ENCODE data around the gene MBD5.

Gene MBD5

GRCh38 chr2:148162871-148163270 is 142.0 kb downstream of the MBD5 start:
- Histone ChIP-seq H3K36me3 (ENCODE audit: insufficient read depth) (no peaks in the 10 kb centered on the region), H3K27me3 (ENCODE audit: insufficient read depth, low read depth) (no peaks in the 10 kb centered on the region), H3K9ac (no peak overlapping the region), H2AFZ (ENCODE audit: low read depth) (no peak overlapping the region), H3K79me2 (ENCODE audit: insufficient read depth, low read depth) (no peaks in the 10 kb centered on the region), H3K27ac (no peak overlapping the region), H4K20me1 (ENCODE audit: insufficient read depth) (no peaks in the 10 kb centered on the region), H3K4me3 (IDR thresholded peaks at IDR 0.05; ENCODE audit: insufficient read depth, low read depth, low read length) (no peak overlapping the region), H3K4me1 (ENCODE audit: low read depth, poor library complexity, severe bottlenecking) (no peaks in the 10 kb centered on the region), H3K4me2 (no peak overlapping the region)
- TF ChIP-seq, protein P1, sequence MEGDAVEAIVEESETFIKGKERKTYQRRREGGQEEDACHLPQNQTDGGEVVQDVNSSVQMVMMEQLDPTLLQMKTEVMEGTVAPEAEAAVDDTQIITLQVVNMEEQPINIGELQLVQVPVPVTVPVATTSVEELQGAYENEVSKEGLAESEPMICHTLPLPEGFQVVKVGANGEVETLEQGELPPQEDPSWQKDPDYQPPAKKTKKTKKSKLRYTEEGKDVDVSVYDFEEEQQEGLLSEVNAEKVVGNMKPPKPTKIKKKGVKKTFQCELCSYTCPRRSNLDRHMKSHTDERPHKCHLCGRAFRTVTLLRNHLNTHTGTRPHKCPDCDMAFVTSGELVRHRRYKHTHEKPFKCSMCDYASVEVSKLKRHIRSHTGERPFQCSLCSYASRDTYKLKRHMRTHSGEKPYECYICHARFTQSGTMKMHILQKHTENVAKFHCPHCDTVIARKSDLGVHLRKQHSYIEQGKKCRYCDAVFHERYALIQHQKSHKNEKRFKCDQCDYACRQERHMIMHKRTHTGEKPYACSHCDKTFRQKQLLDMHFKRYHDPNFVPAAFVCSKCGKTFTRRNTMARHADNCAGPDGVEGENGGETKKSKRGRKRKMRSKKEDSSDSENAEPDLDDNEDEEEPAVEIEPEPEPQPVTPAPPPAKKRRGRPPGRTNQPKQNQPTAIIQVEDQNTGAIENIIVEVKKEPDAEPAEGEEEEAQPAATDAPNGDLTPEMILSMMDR (conservative IDR thresholded peaks at IDR 0.05; ENCODE audit: low read depth, low read length): no peak

DNA sequence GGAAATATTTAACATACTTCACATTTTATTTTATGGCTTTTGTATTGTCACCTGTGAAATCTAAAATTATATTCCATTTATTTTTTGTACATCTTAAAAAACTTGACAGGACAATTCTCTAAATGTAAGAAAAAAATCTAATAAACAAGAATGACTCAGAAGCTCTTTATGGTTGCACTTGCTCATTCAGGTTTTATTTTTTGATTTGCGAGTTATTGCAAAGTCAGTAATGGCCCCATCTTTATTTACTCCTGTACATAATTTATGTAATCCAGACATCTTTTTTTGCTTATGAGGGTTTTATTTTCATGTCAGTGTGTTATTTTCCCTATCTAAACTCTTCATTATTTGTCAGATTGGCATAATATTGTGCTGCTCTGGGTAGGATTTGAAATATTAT is 145.1 kb downstream of the MBD5 start:
- Histone ChIP-seq H3K4me2 (no peak overlapping the region), H3K4me3 (IDR thresholded peaks at IDR 0.05; ENCODE audit: insufficient read depth, low read depth, low read length) (no peak overlapping the region), H2AFZ (ENCODE audit: low read depth) (no peak overlapping the region), H3K9ac (no peak overlapping the region), H3K27me3 (ENCODE audit: insufficient read depth, low read depth) (no peaks in the 10 kb centered on the region), H4K20me1 (ENCODE audit: insufficient read depth) (no peaks in the 10 kb centered on the region), H3K79me2 (ENCODE audit: insufficient read depth, low read depth) (no peaks in the 10 kb centered on the region), H3K36me3 (ENCODE audit: insufficient read depth) (no peaks in the 10 kb centered on the region), H3K4me1 (ENCODE audit: low read depth, poor library complexity, severe bottlenecking) (no peaks in the 10 kb centered on the region), H3K27ac (no peak overlapping the region)
- TF ChIP-seq, protein P1 (conservative IDR thresholded peaks at IDR 0.05; ENCODE audit: low read depth, low read length): no peak

DNA sequence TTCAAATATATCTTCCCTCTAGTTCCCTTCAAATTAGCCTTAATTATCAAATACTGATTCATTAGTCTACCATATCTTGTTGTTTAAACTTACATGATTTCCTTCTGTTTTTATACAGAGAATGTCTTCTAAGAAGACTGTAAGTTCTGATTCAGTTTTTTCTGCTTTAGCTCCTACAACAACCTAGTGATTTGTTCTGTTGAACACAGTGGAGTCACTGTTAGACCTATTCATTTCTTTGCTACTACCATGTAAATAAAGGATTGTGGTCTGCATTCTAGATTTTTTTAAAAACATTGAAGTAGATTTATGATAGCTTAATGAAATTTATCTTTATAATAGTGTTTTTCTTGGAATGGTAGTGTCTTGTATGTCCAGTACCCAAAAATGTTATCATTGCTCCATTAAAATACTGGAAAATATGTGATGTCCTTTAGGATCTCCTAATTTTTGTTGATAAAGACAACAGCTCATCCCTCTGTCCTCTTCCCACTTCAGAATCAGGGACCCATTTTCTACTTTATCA is 146.4 kb downstream of the MBD5 start:
- Histone ChIP-seq H3K4me1 (ENCODE audit: low read depth, poor library complexity, severe bottlenecking) (no peaks in the 10 kb centered on the region), H2AFZ (ENCODE audit: low read depth) (no peak overlapping the region), H4K20me1 (ENCODE audit: insufficient read depth) (no peaks in the 10 kb centered on the region), H3K27ac (no peak overlapping the region), H3K79me2 (ENCODE audit: insufficient read depth, low read depth) (no peaks in the 10 kb centered on the region), H3K4me2 (no peak overlapping the region), H3K36me3 (ENCODE audit: insufficient read depth) (no peaks in the 10 kb centered on the region), H3K27me3 (ENCODE audit: insufficient read depth, low read depth) (no peaks in the 10 kb centered on the region), H3K4me3 (IDR thresholded peaks at IDR 0.05; ENCODE audit: insufficient read depth, low read depth, low read length) (no peak overlapping the region), H3K9ac (no peak overlapping the region)
- TF ChIP-seq, protein P1 (conservative IDR thresholded peaks at IDR 0.05; ENCODE audit: low read depth, low read length): no peak

GRCh38 chr2:148167855-148168254 is 147.0 kb downstream of the MBD5 start:
- Histone ChIP-seq H3K27ac (no peak overlapping the region), H3K4me2 (no peak overlapping the region), H2AFZ (ENCODE audit: low read depth) (no peak overlapping the region), H4K20me1 (ENCODE audit: insufficient read depth) (no peaks in the 10 kb centered on the region), H3K36me3 (ENCODE audit: insufficient read depth) (no peaks in the 10 kb centered on the region), H3K4me3 (IDR thresholded peaks at IDR 0.05; ENCODE audit: insufficient read depth, low read depth, low read length) (no peak overlapping the region), H3K27me3 (ENCODE audit: insufficient read depth, low read depth) (no peaks in the 10 kb centered on the region), H3K4me1 (ENCODE audit: low read depth, poor library complexity, severe bottlenecking) (no peaks in the 10 kb centered on the region), H3K9ac (no peak overlapping the region), H3K79me2 (ENCODE audit: insufficient read depth, low read depth) (no peaks in the 10 kb centered on the region)
- TF ChIP-seq, protein P1 (conservative IDR thresholded peaks at IDR 0.05; ENCODE audit: low read depth, low read length): no peak

Data from KMS-11 (cell line).